ENCODE data around the gene EMC8.
A peak's percentile ranks its signal among the peaks of the same experiment; 100 is the strongest.
"Not testable (repeated sequence)": the region's sequence is repeated elsewhere in the genome, so short reads cannot be mapped to it uniquely, and the experiment has no call there.

The EMC8 gene

DNA sequence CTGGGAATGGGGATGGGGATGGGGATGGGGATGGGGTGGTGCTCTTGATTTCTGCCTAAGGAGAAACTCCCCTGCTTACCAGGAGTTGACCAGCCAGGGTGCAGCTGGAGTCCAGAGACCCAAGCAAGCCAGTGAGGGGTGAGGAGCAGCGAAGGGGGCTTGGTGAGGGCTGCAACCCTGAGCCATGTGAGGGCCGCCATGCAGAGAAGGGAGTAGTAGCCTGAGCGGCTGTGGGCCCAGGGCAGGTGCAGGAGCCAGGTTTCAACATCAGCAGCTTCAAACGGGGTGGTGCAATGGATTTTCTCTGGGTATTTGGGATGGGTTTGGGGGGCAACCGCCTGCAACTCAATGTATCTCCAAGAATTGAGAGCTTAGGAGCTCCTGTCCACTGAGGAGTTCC, 35.4 kb upstream of the EMC8 start:
- DNase-seq = no peak

DNA sequence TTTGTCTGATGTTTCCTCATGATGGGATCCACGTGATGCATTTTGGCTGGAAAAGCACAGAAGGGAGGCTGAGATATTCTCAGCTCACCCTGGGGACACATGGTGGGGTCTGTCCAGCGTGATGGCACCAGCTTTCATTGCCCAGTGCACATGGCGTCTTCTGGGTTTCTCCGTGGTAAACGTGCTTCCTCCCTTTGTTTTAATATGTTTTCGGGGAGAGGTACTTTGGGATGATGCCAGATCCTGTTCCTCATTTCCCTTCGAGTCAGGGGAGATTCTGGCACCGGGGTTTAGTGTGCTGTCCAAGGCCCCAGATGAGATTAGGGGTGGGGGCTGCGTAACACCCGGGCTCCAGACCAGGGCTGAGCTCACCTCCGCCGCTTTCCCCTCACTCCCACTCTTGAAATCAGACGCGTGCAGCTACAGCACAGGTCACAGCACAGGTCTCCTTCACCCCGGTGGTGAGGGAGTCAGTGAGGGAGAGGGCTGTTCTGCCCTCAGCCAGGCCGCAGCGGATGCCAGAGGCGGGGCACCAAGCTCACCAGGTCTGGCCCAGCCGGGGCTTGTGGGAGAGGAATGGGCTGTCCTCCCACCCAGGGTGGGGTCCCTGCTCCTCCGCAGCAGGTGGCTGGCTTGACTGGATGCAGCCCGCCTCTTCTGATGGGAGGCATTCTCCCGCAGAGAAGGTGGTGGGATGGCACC, 34.0 kb upstream of the EMC8 start:
- no peak for DNase-seq

DNA sequence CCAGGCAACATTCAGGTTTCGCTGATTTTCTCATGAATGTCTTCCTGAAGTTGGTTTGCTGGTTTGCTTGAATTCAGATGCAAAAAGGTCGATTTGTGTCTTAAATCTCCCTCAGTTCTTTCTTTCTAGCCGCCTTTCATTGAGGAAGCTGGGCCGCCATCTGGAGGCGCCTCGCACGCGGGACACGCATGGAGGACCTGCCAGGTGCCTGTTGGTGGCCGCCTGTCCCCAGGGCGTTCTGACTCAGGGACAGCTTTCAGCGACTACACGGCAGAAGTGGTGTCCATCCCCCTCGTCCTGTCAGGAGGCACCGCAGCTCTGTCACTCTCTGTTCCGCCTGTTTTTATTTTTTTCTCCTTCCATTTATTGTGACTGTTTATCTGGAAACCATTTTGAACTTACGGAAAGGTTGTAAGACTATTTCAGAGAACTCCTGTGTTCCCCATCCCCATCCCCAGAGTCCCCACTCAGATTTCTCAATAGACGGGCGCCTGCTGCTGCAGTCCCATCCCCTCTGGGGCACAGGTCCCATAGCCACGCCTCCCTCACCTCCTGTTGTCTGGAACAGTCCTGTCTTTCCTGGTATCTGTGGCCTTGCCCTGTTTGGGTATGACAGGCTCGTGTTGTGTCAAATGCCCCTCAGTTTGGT, 33.4 kb upstream of the EMC8 start:
- DNase-seq = no peak

DNA sequence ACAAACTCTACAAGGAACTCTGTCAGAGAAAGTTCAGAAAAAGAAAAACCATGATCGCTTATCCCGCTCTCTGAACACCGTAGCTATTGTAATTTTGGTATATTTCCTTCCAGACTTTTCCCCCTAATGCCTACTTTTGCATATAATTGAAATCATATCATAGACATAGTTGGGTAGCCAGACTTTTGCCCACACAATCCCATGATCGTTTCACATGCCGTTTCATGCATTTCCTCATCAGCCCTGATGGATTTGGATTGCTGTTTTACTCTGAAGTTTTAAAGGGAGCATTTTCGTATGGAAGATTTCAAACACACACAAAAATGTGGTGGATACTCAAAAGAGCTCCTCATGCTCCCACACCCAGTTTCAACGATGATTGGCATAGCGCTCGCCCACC, 31.5 kb upstream of the EMC8 start:
- no peak for DNase-seq

DNA sequence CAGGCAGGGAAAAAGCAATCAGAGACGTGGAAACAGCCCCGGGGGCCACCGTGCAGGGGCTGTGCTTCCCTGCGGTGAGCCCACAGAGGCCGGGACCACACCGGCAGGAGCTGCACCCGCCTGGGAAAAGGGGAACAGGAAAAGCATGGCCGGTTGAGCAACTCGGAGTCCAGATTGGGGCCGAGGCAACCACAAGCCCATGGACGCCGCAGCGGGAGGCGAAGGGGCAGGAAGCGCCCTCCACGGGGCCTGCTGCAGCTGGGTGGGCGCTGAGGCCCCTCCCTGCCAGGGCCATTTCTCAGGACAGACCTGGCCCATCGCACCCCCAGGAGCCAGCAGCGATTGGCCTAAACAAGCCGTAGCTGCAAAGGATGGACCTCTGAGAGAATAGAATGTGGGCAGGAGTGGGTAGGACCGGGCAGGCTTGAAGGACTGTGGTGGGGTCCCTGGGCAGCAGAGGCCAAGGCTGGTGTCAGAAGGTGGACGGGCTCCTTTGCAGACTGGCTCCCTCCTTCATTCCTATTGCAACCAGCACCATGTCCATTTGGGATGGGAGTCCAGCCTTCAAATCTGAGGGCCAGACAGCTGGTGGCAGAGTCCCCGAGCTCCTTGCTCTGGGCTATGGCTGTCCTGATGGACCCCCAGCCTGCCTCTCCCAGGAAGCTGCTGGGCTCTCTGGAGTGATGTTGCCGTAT, 30.6 kb upstream of the EMC8 start:
- DNase-seq = no peak

DNA sequence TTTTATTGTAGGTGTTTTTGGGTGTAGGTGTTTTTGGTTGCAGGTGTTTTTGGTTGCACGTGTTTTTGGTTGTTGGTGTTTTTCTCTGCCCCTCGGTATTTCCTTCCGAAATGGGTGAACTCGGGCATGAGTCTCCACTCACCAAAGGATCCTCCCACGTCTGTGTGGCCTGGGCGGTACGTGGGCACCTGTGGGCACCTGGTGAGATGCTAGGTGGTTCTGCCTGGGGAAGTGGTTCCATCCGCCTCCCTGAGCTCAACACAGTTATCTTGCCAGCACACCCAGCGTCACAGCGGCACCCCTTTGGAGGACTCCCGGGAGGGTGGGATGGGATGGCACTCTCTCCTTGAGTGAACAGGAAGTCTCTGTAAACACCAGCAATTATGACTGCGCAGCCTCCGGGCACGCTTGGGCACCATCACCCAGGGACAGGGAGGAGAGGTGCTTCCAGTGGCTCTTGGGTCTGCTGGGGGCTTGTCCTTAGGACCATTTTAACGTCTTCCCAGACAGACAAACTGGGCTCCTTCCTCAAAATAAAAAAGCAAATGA, 29.9 kb upstream of the EMC8 start:
- no peak for DNase-seq

DNA sequence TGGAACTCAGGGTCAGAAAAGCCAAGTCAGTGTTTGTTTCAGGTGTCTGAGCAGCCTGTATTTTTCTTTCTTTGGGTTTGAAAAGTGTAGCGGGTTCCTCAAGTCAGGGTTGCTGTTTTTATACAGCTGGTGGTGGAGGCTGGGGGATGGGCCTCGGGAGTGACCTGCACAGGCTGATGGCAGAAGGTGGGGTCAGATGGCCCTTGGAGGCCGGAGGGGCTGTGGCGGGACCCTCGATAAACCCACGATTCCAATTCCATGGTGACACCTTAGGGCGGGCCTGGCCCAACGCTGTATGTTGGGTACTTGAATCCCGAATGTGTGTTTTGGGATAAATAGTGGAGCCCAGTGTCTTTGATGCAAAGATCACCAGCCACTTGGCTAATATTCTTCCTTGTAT, 28.8 kb upstream of the EMC8 start:
- DNase-seq = no peak

DNA sequence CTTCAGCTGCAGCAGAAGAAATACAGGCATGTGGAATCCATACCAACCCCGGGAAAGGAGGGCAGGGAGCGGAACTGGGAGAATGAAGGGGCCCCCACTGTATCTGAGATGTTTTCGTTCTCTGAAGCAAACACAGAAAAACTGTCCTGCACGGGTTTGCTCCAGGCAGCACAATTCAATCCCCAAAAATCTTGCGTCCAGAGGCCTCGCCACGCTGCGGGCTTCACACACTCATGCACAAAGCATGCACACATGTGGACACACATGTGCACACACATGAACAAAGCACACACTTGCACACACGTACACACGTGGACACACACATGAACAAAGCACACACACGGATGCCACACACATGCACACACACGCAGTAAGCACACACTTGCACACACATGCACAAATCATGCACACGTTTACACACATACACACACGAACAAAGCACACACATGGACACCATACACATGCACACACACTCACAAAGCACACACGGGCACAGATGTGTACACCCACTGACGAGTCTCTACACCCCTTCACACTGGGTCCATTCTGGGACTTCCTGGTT, 27.4 kb upstream of the EMC8 start:
- no peak for DNase-seq

DNA sequence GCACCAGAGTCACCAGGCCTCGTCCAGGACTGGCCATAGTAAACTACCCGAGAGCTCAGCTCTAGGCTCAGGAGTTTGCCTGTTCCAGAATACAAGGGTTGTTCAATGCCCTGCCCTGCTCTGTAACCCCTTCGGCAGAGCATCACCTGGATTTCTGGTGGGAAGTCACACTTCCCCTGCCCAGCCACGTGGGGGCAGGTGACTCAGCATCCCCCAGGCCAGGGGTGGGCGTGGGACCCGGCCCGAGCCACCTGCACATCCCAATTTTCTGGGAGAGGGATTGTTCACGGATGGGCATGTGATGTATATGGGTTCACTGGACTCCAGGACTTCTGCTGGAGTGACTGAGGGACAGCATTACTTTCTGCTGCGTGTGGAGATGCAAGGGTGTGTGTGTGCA, 26.0 kb upstream of the EMC8 start:
- DNase-seq = no peak

DNA sequence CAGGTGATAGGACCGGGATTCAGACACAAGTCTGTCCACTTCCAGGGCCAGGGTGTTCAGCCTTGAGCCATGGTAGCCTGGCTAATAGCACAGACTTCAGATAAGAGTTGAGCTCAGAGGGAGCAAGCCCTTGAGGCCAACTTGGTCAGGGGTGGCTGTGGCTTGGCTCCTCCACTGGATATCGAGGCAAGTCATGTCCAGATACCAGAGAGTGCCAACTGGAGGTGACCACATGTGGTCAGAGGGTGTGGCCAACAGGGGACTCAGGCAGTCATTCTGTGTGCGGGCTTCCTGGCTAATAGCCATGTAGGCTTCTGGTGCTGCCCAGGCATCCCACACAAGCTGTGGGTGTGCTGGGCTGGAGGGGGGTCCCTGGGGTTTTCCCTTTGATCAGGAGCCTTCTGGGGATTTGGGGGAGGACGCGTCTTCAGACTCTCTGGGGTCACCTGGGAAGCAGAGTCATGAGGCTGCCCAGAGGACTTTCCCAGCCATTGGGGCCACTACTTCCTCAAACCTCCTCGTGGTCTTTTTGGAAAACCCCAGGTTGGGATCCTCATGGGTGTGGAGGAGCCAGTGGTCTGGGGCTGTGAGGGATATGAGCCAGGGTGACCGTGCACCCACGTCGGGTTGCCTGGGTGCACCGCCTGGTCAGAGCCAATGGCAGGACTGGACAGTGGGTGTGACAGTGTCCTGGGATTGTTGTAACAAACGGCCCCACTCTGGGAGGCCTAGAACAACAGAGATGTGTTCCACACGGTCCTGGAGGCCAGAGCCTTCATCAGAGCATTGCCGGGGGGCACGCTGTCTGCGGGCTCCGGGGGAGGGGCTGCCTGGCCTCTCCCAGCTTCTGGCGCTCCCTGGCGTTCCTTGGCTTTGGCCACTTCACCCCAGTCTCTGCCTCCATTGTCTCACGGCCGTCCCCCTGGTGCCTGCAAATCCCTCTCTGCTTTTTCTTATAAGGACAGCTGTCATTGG, 25.1 kb upstream of the EMC8 start:
- DNase-seq = no peak

DNA sequence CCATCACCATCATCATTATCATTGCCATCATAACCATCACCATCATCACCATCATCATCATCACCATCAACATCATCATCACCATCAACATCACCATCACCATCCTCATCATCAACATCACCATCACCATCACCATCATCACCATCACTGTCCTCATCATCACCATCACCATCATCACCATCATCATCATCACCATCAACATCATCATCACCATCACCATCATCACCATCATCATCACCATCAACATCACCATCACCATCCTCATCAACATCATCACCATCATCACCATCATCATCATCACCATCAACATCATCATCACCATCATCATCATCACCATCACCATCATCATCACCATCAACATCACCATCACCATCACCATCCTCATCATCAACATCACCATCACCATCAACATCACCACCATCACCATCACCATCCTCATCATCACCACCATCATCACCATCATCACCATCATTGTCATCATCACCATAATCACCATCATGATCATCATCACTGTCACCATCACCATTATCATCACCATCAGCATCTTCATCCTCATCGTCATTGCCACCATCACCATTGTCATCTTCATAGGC, 24.1 kb upstream of the EMC8 start:
- DNase-seq = no peak

DNA sequence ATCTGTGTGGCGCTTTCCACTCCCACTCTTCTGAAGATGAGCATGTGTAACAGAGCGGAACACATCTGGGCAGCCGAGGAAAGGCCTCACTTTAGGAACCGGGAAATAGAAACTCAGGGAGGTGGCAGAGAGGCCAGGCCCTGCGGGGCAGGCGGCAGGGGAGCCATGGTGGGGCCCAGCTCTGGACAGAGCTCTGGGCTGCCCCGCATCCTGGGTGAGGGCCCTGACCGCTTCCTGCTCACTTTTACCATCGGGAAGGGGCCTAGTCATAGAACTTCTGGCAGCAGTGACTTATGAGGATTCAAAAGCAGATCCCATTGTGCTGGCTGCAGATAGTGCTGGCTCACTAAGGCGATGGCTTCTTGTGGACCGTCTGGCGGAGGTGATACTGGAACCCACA, 22.8 kb upstream of the EMC8 start:
- no peak for DNase-seq

DNA sequence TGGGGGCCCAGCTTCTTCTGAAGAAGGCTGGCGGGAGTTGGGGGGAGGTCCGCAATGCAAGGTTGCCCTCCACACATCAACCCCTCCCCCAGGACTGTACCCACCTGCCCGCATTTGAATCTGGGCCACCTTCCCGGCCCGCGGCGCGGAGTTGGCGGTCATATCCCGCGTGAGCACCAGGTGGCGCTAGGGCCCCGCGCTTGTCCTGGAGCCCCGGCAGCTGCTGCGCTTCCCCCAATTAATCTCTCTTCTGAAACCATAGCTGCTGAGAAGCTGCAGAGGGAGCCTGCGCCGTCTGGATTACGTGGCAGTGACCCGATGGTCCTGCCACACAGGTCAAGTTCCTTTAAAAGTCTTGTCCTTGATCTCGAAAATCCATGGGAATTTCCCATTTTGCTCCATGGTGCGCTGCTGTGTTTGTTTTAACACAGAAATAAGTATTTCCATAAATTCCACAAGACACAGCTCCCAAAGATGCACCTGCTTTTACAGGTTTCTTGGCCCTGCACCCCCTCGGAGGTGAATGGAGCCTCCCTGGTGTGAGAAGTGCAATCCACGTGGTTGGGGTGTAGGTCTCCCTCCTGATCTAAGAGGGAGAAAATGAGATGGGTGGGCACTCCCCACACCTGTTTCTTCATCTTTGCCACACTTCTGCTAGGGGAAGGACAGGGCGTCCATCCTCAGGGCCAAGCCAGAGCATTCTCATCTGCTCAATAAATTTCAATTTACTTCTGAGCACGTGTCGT, 22.2 kb upstream of the EMC8 start:
- DNase-seq = peak; percentile 71

DNA sequence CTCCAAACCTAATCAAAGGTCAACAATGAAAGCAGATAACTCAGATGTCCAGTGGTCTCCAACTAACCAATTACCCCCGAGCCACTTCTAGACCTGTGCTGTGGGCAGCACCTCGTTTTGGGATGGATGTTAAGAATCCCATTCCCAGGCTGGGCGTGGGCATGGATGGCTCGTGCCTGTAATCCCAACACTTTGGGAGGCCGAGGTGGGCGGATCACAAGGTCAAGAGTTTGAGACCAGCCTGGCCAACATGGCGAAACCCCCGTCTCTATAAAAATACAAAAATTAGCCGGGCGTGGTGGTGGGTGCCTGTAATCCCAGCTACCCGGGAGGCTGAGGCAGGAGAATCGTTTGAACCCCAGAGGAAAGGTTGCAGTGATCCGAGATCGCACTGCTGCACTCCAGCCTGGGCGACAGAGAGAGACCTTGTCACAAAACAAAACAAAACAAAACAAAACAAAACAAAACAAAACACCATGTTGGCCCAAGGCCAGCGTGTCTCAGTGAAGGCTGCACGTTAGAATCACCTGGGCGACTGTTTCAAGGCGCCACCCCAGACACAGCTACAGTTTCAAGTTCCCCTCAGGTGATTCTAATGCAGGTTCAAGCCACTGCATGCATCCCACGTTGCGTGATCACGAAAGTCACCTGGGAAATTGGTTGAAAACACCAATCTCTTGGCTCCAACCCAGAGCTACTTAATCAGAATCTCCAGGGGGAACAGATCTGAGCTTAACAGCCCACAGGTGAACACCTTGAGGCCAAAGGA, 21.4 kb upstream of the EMC8 start:
- DNase-seq = no peak

DNA sequence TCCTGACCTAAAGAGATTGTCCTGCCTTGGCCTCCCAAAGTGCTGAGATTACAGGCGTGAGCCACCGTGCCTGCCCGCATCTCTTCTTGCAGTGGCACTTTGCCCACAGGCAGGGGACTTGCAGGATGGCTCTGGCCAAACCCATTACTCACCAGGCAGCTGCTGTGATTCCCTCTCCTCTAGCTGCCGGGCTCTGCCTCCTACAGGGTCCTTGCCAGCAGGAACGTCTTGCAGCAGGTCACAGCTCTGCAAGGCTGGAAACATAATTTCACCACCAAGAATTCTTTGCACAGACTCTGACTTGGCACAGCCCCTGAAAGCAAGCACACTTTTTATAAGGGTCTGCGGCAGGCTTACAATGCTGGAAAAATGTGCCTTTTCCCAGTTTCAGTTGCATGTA, 20.4 kb upstream of the EMC8 start:
- no peak for DNase-seq

DNA sequence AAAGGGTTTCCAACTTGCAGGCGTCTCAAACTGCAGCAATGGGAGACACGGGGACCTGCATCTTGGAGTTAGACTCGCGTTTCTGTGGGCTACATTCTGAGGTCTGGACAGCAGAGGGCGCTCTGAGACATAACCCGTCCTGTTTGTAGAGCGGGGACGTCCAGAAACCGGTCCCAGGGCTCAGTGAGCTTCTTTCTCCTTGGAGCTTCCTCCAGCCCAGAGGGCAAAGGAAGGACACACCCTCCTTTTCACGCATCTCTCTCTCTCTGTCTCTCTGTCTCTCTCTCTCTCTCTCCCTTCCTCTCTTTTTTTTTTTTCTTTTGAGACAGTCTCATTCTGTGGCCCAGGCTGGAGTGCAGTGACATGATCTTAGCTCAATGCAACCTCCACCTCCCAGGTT, 19.9 kb upstream of the EMC8 start:
- DNase-seq = peak; percentile 73

DNA sequence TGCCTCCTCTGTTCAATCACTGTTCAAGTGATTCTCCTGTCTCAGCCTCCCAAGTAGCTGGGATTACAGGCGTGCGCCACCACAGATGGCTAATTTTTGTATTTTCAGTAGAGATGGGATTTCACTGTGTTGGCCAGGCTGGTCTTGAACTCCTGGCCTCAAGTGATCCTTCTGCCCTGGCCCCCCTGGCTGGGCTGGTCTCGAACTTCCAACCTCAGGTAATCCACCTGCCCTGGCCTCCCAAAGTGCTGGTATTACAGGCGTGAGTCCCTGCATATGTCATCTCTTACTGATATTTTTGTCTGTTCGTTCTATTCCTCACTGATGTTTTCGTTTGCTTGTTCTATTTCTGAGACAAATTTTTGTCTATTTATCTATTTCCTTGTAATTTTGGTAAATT, 17.9 kb upstream of the EMC8 start:
- not testable (repeated sequence) for DNase-seq

DNA sequence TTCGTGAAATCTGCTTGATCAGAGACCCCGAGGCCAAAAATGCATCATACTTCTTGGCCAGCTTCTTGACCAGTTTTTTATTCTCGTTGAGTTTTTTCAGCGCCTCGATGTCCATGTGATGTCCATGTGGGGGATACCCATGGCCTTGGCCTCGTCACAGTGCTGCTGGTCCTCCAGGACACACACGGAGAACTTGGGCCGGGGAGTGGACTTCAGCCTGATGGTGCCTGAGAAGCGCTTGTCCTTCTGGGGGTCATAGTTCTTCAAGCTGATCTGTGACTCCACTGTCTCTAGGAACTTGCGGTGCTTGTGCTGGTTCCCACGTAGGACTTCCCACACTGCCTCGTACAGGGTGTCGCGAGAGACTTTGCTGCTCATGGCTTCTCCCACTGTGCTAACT, 16.8 kb upstream of the EMC8 start:
- no peak for DNase-seq

DNA sequence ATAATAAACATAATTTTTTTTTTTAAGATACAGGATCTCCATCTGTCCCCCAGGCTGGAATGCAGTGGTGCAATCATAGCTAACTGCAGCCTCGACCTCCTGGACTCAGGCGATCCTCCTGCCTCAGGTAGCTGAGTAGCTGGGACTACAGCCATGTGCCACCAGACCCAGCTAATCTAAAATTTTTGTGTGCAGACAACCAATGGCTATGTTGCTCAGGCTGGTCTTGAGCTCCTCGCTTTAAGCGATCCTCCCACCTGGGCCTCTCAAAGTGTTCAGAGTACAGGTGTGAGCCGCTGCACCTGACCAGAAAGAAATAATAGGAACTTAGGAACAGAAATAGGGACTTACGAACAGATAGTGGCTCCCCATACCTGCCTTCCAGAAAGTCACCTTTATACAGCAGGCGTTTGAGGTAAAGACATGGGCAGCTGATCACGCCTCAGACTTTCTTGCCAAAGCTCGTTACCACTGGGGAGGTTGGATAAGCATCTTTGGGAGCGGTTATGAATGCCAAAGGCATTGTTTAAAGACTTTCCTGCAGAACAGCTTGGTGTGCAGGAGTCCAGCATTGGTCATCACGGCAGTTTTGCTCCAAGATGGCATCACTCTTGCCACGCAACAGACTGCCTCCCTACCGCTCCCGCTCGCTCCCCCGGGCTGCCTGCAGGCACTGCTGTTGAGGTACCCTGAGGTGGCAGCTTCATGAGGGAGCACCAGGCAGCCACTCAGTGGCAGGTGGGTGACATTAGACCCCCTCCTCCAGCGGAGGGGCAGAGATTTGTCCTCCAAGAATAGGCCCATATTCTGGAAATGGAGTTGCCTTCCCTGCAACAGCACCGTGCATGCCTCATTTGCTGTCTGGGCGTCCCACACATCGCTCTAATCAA, 13.7 kb upstream of the EMC8 start:
- DNase-seq = no peak
